T-helper 2 cell treated with Interferon-gamma antibody and Interleukin-4, amounts not matched to agents 5 μg/mL and 100 μg/mL, for 36 hours (primary cell): Measurements from ENCODE around the gene GPR37.

Source experiments
- DNase-seq: peaks from one replicate; pipeline ENCODE4 v3.0.0; 2021; ENCODE audit warnings: low spot score
- H3K27ac Mint-ChIP-seq: one replicate; pipeline ENCODE4 v1.8.0; 2021; ENCODE audit warnings: mild to moderate bottlenecking, mixed read lengths
- H3K27me3 Mint-ChIP-seq: one replicate; pipeline ENCODE4 v1.8.0; 2021; ENCODE audit warnings: low read depth, mixed read lengths
- H3K36me3 Mint-ChIP-seq: one replicate; pipeline ENCODE4 v1.8.0; 2021; ENCODE audit warnings: low read depth, mixed read lengths
- H3K4me1 Mint-ChIP-seq: one replicate; pipeline ENCODE4 v1.8.0; 2021; ENCODE audit warnings: low read depth, mixed read lengths
- H3K4me3 Mint-ChIP-seq: one replicate; pipeline ENCODE4 v1.8.0; 2022; ENCODE audit warnings: mild to moderate bottlenecking, moderate library complexity, mixed read lengths
- H3K9me3 Mint-ChIP-seq: one replicate; pipeline ENCODE4 v1.8.0; 2021; ENCODE audit warnings: mixed read lengths

The GPR37 gene

DNA sequence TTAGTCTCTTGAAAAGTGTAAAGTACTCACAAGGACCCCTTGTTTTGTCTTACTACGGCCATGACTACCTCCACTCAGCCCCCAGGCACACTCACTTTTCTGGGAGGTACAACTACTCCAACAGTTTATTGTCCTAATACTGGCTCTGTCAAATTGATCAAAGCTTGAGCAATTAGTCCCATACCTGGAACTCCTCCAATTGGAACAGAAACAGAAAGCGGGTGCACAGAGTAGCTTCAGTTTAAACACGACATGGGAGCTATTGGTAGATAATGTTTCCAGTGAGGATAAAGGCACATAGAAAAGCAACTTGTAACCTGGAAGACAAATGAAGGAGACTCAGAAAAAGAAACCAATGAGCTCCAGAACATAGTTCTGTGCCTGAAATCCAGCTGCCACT is 7.7 kb upstream of the GPR37 start:
- H3K4me3 Mint-ChIP-seq, result no peak overlapping the region
- H3K9me3 Mint-ChIP-seq, result no peaks in the 10 kb centered on the region
- H3K4me1 Mint-ChIP-seq, result no peaks in the 10 kb centered on the region
- no peaks in the 10 kb centered on the region for H3K36me3 Mint-ChIP-seq
- DNase-seq, result no peak
- peaks cover 25% of the 10 kb centered on the region for H3K27me3 Mint-ChIP-seq
- no peak overlapping the region for H3K27ac Mint-ChIP-seq

DNA sequence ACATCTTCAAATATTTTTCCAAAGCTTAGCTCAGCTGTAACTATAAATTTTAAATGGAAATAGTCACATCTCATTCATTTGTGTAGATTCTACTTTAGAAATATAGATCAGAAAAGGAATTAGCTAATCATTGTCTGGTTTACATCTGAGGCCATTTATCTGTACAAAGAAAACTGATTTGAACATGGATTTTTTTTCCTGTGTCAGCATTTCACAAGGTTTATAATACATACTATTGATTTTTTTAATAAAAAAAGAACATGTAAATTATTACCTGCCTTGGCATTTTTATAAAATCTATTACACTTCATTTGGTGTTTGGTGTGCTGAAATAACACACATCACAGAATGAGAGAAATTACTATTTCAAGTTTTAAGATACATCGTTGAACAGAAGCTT is 3.5 kb upstream of the GPR37 start:
- H3K36me3 Mint-ChIP-seq, result peaks cover 1% of the 10 kb centered on the region
- no peak overlapping the region for H3K27ac Mint-ChIP-seq

GRCh38 chr7:124768525-124768924 is 2.9 kb upstream of the GPR37 start:
- peaks cover 1% of the 10 kb centered on the region for H3K36me3 Mint-ChIP-seq
- H3K4me3 Mint-ChIP-seq, result no peak overlapping the region
- H3K27me3 Mint-ChIP-seq, result peaks cover 62% of the 10 kb centered on the region
- no peaks in the 10 kb centered on the region for H3K9me3 Mint-ChIP-seq
- DNase-seq, result no peak
- H3K4me1 Mint-ChIP-seq, result peaks cover 10% of the 10 kb centered on the region
- H3K27ac Mint-ChIP-seq, result no peak overlapping the region

More for the DNA sequence above, 3.5 kb upstream of the GPR37 start:
- no peak overlapping the region for H3K4me3 Mint-ChIP-seq
- H3K9me3 Mint-ChIP-seq, result no peaks in the 10 kb centered on the region
- H3K27me3 Mint-ChIP-seq, result peaks cover 59% of the 10 kb centered on the region
- no peak for DNase-seq
- peaks cover 10% of the 10 kb centered on the region for H3K4me1 Mint-ChIP-seq

DNA sequence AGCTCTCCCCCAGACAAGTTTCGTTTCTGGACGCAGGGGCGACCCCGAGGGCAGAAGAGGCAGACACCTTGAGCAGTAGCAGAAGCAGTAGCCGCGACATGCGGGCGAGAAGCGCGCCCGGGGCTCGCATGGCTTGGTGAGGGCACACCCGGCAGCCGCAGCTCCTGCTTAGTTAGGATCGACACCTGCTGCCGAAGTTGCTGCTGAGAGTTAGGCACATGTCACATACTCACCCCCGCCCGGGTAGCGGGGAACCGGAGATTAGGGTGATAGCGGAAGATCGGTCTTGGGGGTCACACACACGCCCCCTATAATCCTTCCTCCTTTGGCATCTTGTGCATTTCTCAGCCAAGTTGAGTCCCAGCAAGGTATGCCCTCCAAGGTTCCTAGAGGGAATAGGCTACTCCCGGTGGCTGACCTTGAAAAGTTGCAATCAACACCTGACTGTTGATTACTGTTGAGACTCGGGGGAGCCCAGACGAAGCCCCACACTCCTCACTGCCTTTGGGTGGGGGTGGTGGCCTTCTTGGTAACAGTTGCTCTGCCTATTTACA is 668 bp downstream of the GPR37 start:
- DNase-seq, result no peak
- Mint-ChIP-seq H3K36me3 (peaks cover 1% of the 10 kb centered on the region), H3K4me3 (peak overlapping the region; percentile 85), H3K27me3 (peaks cover 61% of the 10 kb centered on the region), H3K9me3 (no peaks in the 10 kb centered on the region), H3K4me1 (peaks cover 10% of the 10 kb centered on the region), H3K27ac (no peak overlapping the region)

- peaks cover 10% of the 10 kb centered on the region for H3K4me1 Mint-ChIP-seq
- no peaks in the 10 kb centered on the region for H3K9me3 Mint-ChIP-seq
- H3K4me3 Mint-ChIP-seq, result peak overlapping the region; percentile 85
- peaks cover 1% of the 10 kb centered on the region for H3K36me3 Mint-ChIP-seq
- peaks cover 61% of the 10 kb centered on the region for H3K27me3 Mint-ChIP-seq
- no peak for DNase-seq
- no peak overlapping the region for H3K27ac Mint-ChIP-seq
These were observed 1.3 kb downstream of the GPR37 start for GRCh38 chr7:124764051-124764846.

GRCh38 chr7:124762611-124763143 is 2.9 kb downstream of the GPR37 start:
- H3K9me3 Mint-ChIP-seq, result no peaks in the 10 kb centered on the region
- H3K4me3 Mint-ChIP-seq, result no peak overlapping the region
- peaks cover 1% of the 10 kb centered on the region for H3K36me3 Mint-ChIP-seq
- H3K4me1 Mint-ChIP-seq, result peaks cover 10% of the 10 kb centered on the region
- DNase-seq, result no peak
- no peak overlapping the region for H3K27ac Mint-ChIP-seq
- H3K27me3 Mint-ChIP-seq, result peaks cover 52% of the 10 kb centered on the region

DNA sequence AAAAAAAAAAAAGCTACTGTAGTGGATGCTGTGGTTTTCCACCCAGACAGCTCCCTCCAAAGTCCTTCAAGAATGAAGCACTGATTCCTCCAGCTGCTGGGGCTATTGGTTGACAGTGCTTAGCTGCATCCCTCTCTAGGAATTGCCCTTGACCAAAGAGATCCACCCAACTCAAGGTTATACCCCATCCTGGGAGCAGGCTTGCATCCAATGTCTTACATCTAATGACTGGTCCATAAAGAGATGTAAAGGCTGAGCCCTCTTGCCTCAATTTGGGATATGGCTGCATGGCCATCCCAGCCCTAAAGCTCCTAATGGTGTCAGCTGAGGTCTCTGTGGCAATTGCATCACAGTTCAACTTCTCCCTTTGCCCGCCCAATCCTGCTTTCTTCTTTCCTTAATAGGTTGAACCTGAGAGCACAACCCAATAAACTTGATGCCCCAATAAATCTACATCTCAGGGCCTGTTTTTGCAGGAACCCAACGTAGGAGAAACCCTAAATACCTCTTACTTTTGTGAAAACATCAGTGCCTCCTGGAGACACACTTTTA is 4.4 kb downstream of the GPR37 start:
- peaks cover 38% of the 10 kb centered on the region for H3K27me3 Mint-ChIP-seq
- no peak overlapping the region for H3K4me3 Mint-ChIP-seq
- peaks cover 1% of the 10 kb centered on the region for H3K36me3 Mint-ChIP-seq
- DNase-seq, result no peak
- peaks cover 10% of the 10 kb centered on the region for H3K4me1 Mint-ChIP-seq
- no peaks in the 10 kb centered on the region for H3K9me3 Mint-ChIP-seq
- no peak overlapping the region for H3K27ac Mint-ChIP-seq

DNA sequence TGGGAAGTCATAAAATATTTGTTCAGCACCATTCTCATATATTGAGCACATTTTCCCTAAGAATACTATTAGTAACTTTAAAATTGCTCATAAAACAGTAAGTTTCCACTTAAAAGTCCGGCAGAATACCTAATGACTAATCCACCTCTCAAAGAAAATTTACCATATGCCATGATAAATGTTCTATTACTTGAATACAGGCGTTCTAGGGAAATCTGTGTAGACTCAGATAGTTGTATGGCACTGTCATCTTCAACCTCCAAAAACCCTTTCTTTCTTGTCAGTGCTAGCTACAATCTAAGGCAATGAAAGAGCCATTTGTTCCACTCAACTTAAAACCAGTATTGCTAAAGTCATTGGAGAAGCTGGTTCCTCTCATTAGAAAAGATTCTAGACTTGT is 7.3 kb downstream of the GPR37 start:
- no peaks in the 10 kb centered on the region for H3K4me1 Mint-ChIP-seq
- H3K27ac Mint-ChIP-seq, result no peak overlapping the region
- peaks cover 18% of the 10 kb centered on the region for H3K27me3 Mint-ChIP-seq
- no peak for DNase-seq
- no peaks in the 10 kb centered on the region for H3K36me3 Mint-ChIP-seq
- H3K9me3 Mint-ChIP-seq, result no peaks in the 10 kb centered on the region
- no peak overlapping the region for H3K4me3 Mint-ChIP-seq

DNA sequence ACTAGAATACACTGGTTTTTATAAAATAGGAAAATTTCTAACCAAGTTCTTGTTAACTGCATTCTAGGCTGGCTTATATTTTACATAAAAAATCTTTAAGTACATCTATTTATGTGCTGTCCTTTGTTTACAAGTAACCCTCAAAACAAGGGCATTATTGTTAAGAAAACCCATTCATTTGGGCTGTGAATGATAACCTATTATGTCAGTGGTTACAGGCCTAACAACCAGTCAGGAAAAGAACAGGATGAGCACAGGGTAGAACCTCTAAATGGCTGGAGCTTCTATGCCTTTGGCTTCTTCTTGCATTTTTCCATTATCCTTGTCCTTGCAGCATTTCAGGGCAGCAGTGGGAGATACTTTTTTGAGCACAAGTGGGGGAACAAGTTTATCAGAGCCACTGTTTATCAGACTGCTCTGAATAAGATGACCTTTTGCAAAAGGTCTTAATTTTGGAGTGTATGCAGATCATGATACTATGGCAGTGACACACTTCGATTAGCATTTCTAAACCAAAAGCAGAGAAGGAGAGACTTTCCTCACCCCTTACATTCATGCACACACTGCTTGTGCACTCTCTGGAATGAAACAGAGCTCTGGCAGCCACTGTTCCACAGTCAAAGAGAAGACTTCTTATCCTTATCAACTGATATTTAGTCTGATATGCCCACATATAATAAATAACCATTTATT is 10.9 kb downstream of the GPR37 start:
- peaks cover 2% of the 10 kb centered on the region for H3K27me3 Mint-ChIP-seq
- no peaks in the 10 kb centered on the region for H3K9me3 Mint-ChIP-seq
- no peak overlapping the region for H3K27ac Mint-ChIP-seq
- no peaks in the 10 kb centered on the region for H3K36me3 Mint-ChIP-seq
- H3K4me3 Mint-ChIP-seq, result no peak overlapping the region
- H3K4me1 Mint-ChIP-seq, result no peaks in the 10 kb centered on the region
- DNase-seq, result no peak

GRCh38 chr7:124752310-124752709 is 13.3 kb downstream of the GPR37 start:
- Mint-ChIP-seq H3K27me3 (peaks cover 4% of the 10 kb centered on the region), H3K4me1 (no peaks in the 10 kb centered on the region), H3K9me3 (no peaks in the 10 kb centered on the region), H3K27ac (no peak overlapping the region), H3K4me3 (no peak overlapping the region), H3K36me3 (no peaks in the 10 kb centered on the region)
- DNase-seq, result no peak

DNA sequence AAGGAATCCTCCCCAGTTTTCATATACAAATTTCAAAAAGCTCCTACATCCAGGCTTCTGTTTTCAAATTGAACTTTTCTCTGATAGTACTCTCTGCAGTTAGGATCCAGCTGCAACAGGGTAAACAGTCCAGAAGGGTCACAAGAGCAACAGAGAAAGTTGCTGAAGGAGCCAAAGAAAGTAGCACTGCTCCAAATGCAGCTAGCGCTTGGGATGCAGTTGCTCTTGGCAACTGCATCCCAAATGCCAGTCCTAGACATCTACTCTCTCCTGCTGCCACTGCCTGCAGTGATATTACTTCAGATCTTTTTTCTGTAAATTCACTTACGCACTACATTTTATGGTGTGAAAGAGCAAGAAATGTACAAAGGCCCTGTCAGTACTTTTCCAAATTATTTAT is 14.6 kb downstream of the GPR37 start:
- no peak for DNase-seq
- H3K9me3 Mint-ChIP-seq, result no peaks in the 10 kb centered on the region
- H3K27me3 Mint-ChIP-seq, result peaks cover 4% of the 10 kb centered on the region
- H3K36me3 Mint-ChIP-seq, result no peaks in the 10 kb centered on the region
- H3K27ac Mint-ChIP-seq, result no peak overlapping the region
- no peak overlapping the region for H3K4me3 Mint-ChIP-seq
- H3K4me1 Mint-ChIP-seq, result no peaks in the 10 kb centered on the region

GRCh38 chr7:124747072-124747471 is 18.5 kb downstream of the GPR37 start:
- Mint-ChIP-seq H3K27ac (no peak overlapping the region), H3K4me3 (no peak overlapping the region), H3K27me3 (peaks cover 2% of the 10 kb centered on the region), H3K9me3 (no peaks in the 10 kb centered on the region), H3K4me1 (no peaks in the 10 kb centered on the region), H3K36me3 (no peaks in the 10 kb centered on the region)
- DNase-seq, result no peak

GRCh38 chr7:124738639-124739038 is 27.0 kb downstream of the GPR37 start:
- Mint-ChIP-seq H3K27ac (no peak overlapping the region), H3K4me1 (no peaks in the 10 kb centered on the region), H3K36me3 (no peaks in the 10 kb centered on the region), H3K4me3 (no peak overlapping the region), H3K27me3 (no peaks in the 10 kb centered on the region), H3K9me3 (no peaks in the 10 kb centered on the region)
- DNase-seq, result no peak

DNA sequence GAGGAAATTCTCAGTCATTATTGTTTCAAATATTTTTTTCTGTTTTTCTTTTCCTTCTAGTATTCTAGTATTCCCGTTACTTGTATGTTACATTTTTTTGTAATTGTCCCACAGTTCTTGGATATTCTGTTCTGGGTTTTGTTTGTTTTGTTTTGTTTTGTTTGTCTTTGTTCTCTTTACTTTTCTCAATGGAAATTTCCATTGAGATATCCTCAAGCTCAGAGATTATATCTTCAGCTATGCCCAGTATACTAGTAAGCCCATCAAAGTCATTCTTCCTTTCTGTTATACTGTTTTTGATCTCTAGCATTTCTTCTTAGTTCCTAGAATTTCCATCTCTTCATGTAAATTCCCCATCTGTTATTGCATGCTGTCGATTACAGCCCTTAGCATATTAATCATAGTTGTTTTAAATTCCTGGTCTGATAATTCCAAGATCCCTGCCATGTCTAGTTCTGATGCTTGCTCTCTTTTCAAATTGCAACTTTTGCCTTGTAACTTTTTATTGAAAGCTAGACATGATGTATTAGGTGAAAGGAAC is 27.8 kb downstream of the GPR37 start:
- DNase-seq, result no peak

More for the DNA sequence above, 27.8 kb downstream of the GPR37 start:
- Mint-ChIP-seq H3K27ac (no peak overlapping the region), H3K27me3 (no peaks in the 10 kb centered on the region), H3K9me3 (no peaks in the 10 kb centered on the region), H3K4me3 (no peak overlapping the region), H3K36me3 (no peaks in the 10 kb centered on the region), H3K4me1 (no peaks in the 10 kb centered on the region)
